ENCODE data around the gene PDE4C. TPM values are rescaled to one million over a fixed set of nuclear protein-coding genes. Genes with fewer than 3 reads are reported as not detected.
A peak's percentile ranks its signal among the peaks of the same experiment; 100 is the strongest.

PDE4C gene
- total and polyA plus RNA-seq, 10 of the 15 experiments (the other 5 are each of a cell fraction or from before 2014, with no cell fraction given), result 0.08 to 0.73 (median 0.34) TPM

GRCh38 chr19:18206018-18206417 lies 20.2 kb downstream of the PDE4C start (continued):
- TF ChIP-seq FOXM1 (IDR thresholded peaks at IDR 0.05; ENCODE audit: low read depth, low read length) (no peak), CREM (IDR thresholded peaks at IDR 0.05; ENCODE audit: low read depth) (no peak)

GRCh38 chr19:18205200-18205892 lies 20.9 kb downstream of the PDE4C start:
- WGBS (ENCODE audit: insufficient coverage, insufficient replicate concordance, low lambda C conversion rate, missing lambda C conversion rate), result 39% methylated on average over 35 of the region's 36 CpGs
- ChIA-PET POLR2A (interaction anchor here (0.5 to 3.4 kb wide), 19 partner anchors 11 to 212 kb away, joined by 3 to 29 read pairs (median 4); partner anchors contain the start of genes JUND, LSM4, MPV17L2 and PDE4C), CTCF (interaction anchor here (0.6 to 11.7 kb wide), 17 partner anchors 13 to 250 kb away, joined by 3 to 213 read pairs (median 3); partner anchors contain the start of genes LSM4, MPV17L2 and PDE4C), SMC1A (ENCODE audit: uncharacterized antibody, unreplicated experiment) (interaction anchor here (0.7 to 9.5 kb wide), 19 partner anchors 11 to 205 kb away, joined by 3 to 121 read pairs (median 4); a partner anchor contains a TSS), RAD21 (ENCODE audit: unreplicated experiment) (interaction anchor here (0.9 to 8.1 kb wide), 14 partner anchors 10 to 142 kb away, joined by 3 to 175 read pairs (median 5); partner anchors contain the start of genes JUND and MPV17L2)
- intact Hi-C loops (cut with micrococcal nuclease; ENCODE audit: unreplicated experiment) (loop anchor here (5.0 to 10.0 kb wide), 2 partner anchors 122 to 209 kb away; partner anchors contain the start of gene SSBP4), in situ Hi-C loops (cut with MboI) (loop anchor here (5.0 kb wide), 1 partner anchor 42 kb away; no protein-coding TSS in a partner anchor)
- Histone ChIP-seq H3K4me3 (peak overlapping the region; percentile 86), H3K4me2 (ENCODE audit: control insufficient read depth, insufficient read depth) (peak overlapping the region; percentile 62), H2AFZ (ENCODE audit: control insufficient read depth, low read depth, low read length) (peak overlapping the region; percentile 84), H3K4me1 (ENCODE audit: control insufficient read depth, insufficient read depth, low read length) (peaks cover 6% of the 10 kb centered on the region), H3K36me3 (ENCODE audit: control insufficient read depth in 2 of 2, insufficient read depth in 2 of 2, low read length in 1 of 2) (peaks cover 0 to 2% of the 10 kb centered on the region in 2 experiments; a peak in 2 of 4 replicates), H4K20me1 (ENCODE audit: control insufficient read depth, insufficient read depth) (no peaks in the 10 kb centered on the region), H3K27ac (ENCODE audit: control insufficient read depth, insufficient read depth) (peak overlapping the region; percentile 68), H3K79me2 (ENCODE audit: control insufficient read depth, insufficient read depth, low read length) (peaks cover 9% of the 10 kb centered on the region), H3K9ac (ENCODE audit: control insufficient read depth, insufficient read depth, low read length) (peak overlapping the region; percentile 84), H3K9me3 (replicated peaks; ENCODE audit: control insufficient read depth, insufficient read depth, low read length) (no peaks in the 10 kb centered on the region), H3K27me3 (replicated peaks in 1 of 2; ENCODE audit: control insufficient read depth in 2 of 2, insufficient read depth in 2 of 2, low read length in 1 of 2) (no peaks in the 10 kb centered on the region)
- no peak for DNase-seq (ENCODE audit: low read depth, low spot score)
- no TSS peak for BruUV-seq (replicated peaks)
- no peak for FAIRE-seq
- ATAC-seq, result peak; percentile 23
- no peak for TF ChIP-seq KDM1A (IDR thresholded peaks at IDR 0.05; ENCODE audit: borderline replicate concordance)
- no peak for TF ChIP-seq IRF3 (IDR thresholded peaks at IDR 0.05)
- TF ChIP-seq NKRF (conservative IDR thresholded peaks at IDR 0.05), result 0 out of 2 replicates have a peak, but pooled peaks have one; percentile 21
- no peak for TF ChIP-seq SREBF1 (IDR thresholded peaks at IDR 0.05; ENCODE audit: low read length)
- no peak for TF ChIP-seq IRF5 (IDR thresholded peaks at IDR 0.05; ENCODE audit: borderline replicate concordance)
- TF ChIP-seq CBFB (IDR thresholded peaks at IDR 0.05; ENCODE audit: low read depth), result no peak
- TF ChIP-seq ZSCAN29 (IDR thresholded peaks at IDR 0.05), result no peak
- no peak for TF ChIP-seq ATF3 (IDR thresholded peaks at IDR 0.05; ENCODE audit: borderline replicate concordance, extremely low read depth, low read depth, low read length)
- no peak for TF ChIP-seq ATF2 (IDR thresholded peaks at IDR 0.05; ENCODE audit: low read length)
- no peak for TF ChIP-seq SIN3A (IDR thresholded peaks at IDR 0.05; ENCODE audit: low read depth, low read length)
- TF ChIP-seq PAX5 (IDR thresholded peaks at IDR 0.05; ENCODE audit: borderline replicate concordance, low read depth, low read length), result no peak
- peak; percentile 66; the same call in 1 of the 2 replicates for TF ChIP-seq TCF12 (IDR thresholded peaks at IDR 0.05; ENCODE audit: low read depth, low read length)
